ENCODE results near the gene STXBP4. TPM values are rescaled to one million over a fixed set of nuclear protein-coding genes. Genes with fewer than 3 reads are reported as not detected.

STXBP4 gene
- total and polyA plus RNA-seq, 5 experiments from 2014 or later = 3.1 to 6.4 (median 4.1) TPM

GRCh38 chr17:55110521-55110920 is 142.0 kb downstream of the STXBP4 start:
- DNase-seq (no peak), ATAC-seq (no peak)
- Mint-ChIP-seq H3K4me3 (no peak overlapping the region), H3K36me3 (peaks cover 17 to 42% (median 23%) of the 10 kb centered on the region in 3 donors), H3K9me3 (peaks cover 0 to 20% (median 16%) of the 10 kb centered on the region in 9 donors), H3K4me1 (peaks cover 0 to 5% (median 0%) of the 10 kb centered on the region in 4 donors), H3K27me3 (peaks cover 0 to 4% (median 0%) of the 10 kb centered on the region in 5 donors), H3K27ac (no peak overlapping the region)
- POLR2A ChIA-PET = no interaction called here

GRCh38 chr17:55114283-55114682 is 145.7 kb downstream of the STXBP4 start:
- no peak for ATAC-seq
- peaks cover 0 to 2% (median 0%) of the 10 kb centered on the region in 9 donors for H3K9me3 Mint-ChIP-seq
- DNase-seq = no peak
- peaks cover 4 to 18% (median 6%) of the 10 kb centered on the region in 3 donors for H3K36me3 Mint-ChIP-seq
- POLR2A ChIA-PET = no interaction called here
- no peak overlapping the region for H3K27ac Mint-ChIP-seq
- no peaks in the 10 kb centered on the region for H3K27me3 Mint-ChIP-seq
- H3K4me1 Mint-ChIP-seq = peaks cover 0 to 5% (median 4%) of the 10 kb centered on the region in 4 donors
- H3K4me3 Mint-ChIP-seq = no peak overlapping the region

GRCh38 chr17:55116440-55116914 is 147.9 kb downstream of the STXBP4 start:
- Mint-ChIP-seq H3K4me1 (peaks cover 0 to 5% (median 4%) of the 10 kb centered on the region in 4 donors), H3K27me3 (no peaks in the 10 kb centered on the region), H3K4me3 (no peak overlapping the region), H3K27ac (peak overlapping the region in 1 of 10 donors; percentile 4), H3K36me3 (peaks cover 3 to 13% (median 4%) of the 10 kb centered on the region in 3 donors), H3K9me3 (no peaks in the 10 kb centered on the region)
- DNase-seq (no peak), ATAC-seq (no peak)
- POLR2A ChIA-PET = no interaction called here

- peaks cover 4 to 8% (median 5%) of the 10 kb centered on the region in 3 donors for H3K36me3 Mint-ChIP-seq
These were observed 148.6 kb downstream of the STXBP4 start for GRCh38 chr17:55117164-55117563.

GRCh38 chr17:55120651-55121050 is 152.1 kb downstream of the STXBP4 start:
- Mint-ChIP-seq H3K36me3 (peaks cover 2 to 4% (median 3%) of the 10 kb centered on the region in 3 donors), H3K27ac (no peak overlapping the region), H3K9me3 (no peaks in the 10 kb centered on the region), H3K27me3 (no peaks in the 10 kb centered on the region), H3K4me1 (peaks cover 0 to 5% (median 2%) of the 10 kb centered on the region in 4 donors), H3K4me3 (no peak overlapping the region)
- DNase-seq (no peak), ATAC-seq (no peak)
- POLR2A ChIA-PET = no interaction called here

More at GRCh38 chr17:55117164-55117563, 148.6 kb downstream of the STXBP4 start:
- POLR2A ChIA-PET = no interaction called here
- ATAC-seq = no peak
- Mint-ChIP-seq H3K9me3 (no peaks in the 10 kb centered on the region), H3K4me3 (no peak overlapping the region), H3K4me1 (peaks cover 0 to 5% (median 4%) of the 10 kb centered on the region in 4 donors), H3K27me3 (no peaks in the 10 kb centered on the region), H3K27ac (no peak overlapping the region)
- DNase-seq = no peak

GRCh38 chr17:55121268-55121667 is 152.7 kb downstream of the STXBP4 start:
- Mint-ChIP-seq H3K4me3 (no peak overlapping the region), H3K36me3 (peaks cover 2 to 3% (median 3%) of the 10 kb centered on the region in 3 donors), H3K9me3 (no peaks in the 10 kb centered on the region), H3K4me1 (peaks cover 0 to 5% (median 2%) of the 10 kb centered on the region in 4 donors), H3K27me3 (no peaks in the 10 kb centered on the region), H3K27ac (no peak overlapping the region)
- POLR2A ChIA-PET = no interaction called here
- DNase-seq (no peak), ATAC-seq (no peak)

GRCh38 chr17:55122114-55122513 is 153.5 kb downstream of the STXBP4 start:
- H3K36me3 Mint-ChIP-seq = peaks cover 0 to 3% (median 2%) of the 10 kb centered on the region in 3 donors
- H3K9me3 Mint-ChIP-seq = no peaks in the 10 kb centered on the region
- no peaks in the 10 kb centered on the region for H3K27me3 Mint-ChIP-seq
- no peak overlapping the region for H3K4me3 Mint-ChIP-seq
- no peaks in the 10 kb centered on the region for H3K4me1 Mint-ChIP-seq
- no peak for DNase-seq
- no peak for ATAC-seq
- POLR2A ChIA-PET = no interaction called here
- H3K27ac Mint-ChIP-seq = no peak overlapping the region

- Mint-ChIP-seq H3K27ac (no peak overlapping the region), H3K9me3 (no peaks in the 10 kb centered on the region), H3K36me3 (peaks cover 0 to 5% (median 3%) of the 10 kb centered on the region in 3 donors), H3K4me1 (no peaks in the 10 kb centered on the region), H3K4me3 (no peak overlapping the region), H3K27me3 (no peaks in the 10 kb centered on the region)
- ATAC-seq (no peak), DNase-seq (no peak)
- POLR2A ChIA-PET = no interaction called here
These were observed 156.3 kb downstream of the STXBP4 start for GRCh38 chr17:55124730-55125360.

GRCh38 chr17:55133583-55133982 is 165.0 kb downstream of the STXBP4 start:
- Mint-ChIP-seq H3K4me3 (no peak overlapping the region), H3K4me1 (peaks cover 0 to 1% (median 0%) of the 10 kb centered on the region in 4 donors), H3K9me3 (no peaks in the 10 kb centered on the region), H3K36me3 (peaks cover 0 to 3% (median 2%) of the 10 kb centered on the region in 3 donors), H3K27me3 (no peaks in the 10 kb centered on the region), H3K27ac (no peak overlapping the region)
- no peak for ATAC-seq
- DNase-seq = no peak
- POLR2A ChIA-PET = no interaction called here

GRCh38 chr17:55134486-55135157 is 166.1 kb downstream of the STXBP4 start:
- H3K36me3 Mint-ChIP-seq = peaks cover 0 to 3% (median 2%) of the 10 kb centered on the region in 3 donors
- peaks cover 0 to 1% (median 0%) of the 10 kb centered on the region in 4 donors for H3K4me1 Mint-ChIP-seq
- H3K4me3 Mint-ChIP-seq = no peak overlapping the region
- DNase-seq (no peak), ATAC-seq (no peak)
- H3K27me3 Mint-ChIP-seq = no peaks in the 10 kb centered on the region
- no peak overlapping the region for H3K27ac Mint-ChIP-seq
- POLR2A ChIA-PET = no interaction called here
- H3K9me3 Mint-ChIP-seq = no peaks in the 10 kb centered on the region

GRCh38 chr17:55140809-55141208 is 172.2 kb downstream of the STXBP4 start:
- Mint-ChIP-seq H3K9me3 (no peaks in the 10 kb centered on the region), H3K27me3 (no peaks in the 10 kb centered on the region), H3K4me3 (no peak overlapping the region), H3K36me3 (peaks cover 4 to 44% (median 28%) of the 10 kb centered on the region in 3 donors), H3K27ac (no peak overlapping the region), H3K4me1 (no peaks in the 10 kb centered on the region)
- POLR2A ChIA-PET = no interaction called here
- DNase-seq (no peak), ATAC-seq (no peak)

- H3K4me3 Mint-ChIP-seq = no peak overlapping the region
- no peak overlapping the region for H3K27ac Mint-ChIP-seq
- H3K4me1 Mint-ChIP-seq = no peaks in the 10 kb centered on the region
These were observed 176.0 kb downstream of the STXBP4 start for GRCh38 chr17:55144518-55144917.

GRCh38 chr17:55149485-55149884 is 180.9 kb downstream of the STXBP4 start:
- Mint-ChIP-seq H3K27ac (no peak overlapping the region), H3K36me3 (peaks cover 0 to 12% (median 9%) of the 10 kb centered on the region in 3 donors), H3K4me1 (no peaks in the 10 kb centered on the region), H3K27me3 (no peaks in the 10 kb centered on the region), H3K9me3 (no peaks in the 10 kb centered on the region), H3K4me3 (no peak overlapping the region)
- no peak for DNase-seq
- POLR2A ChIA-PET = no interaction called here
- no peak for ATAC-seq

More at GRCh38 chr17:55144518-55144917, 176.0 kb downstream of the STXBP4 start:
- ATAC-seq (no peak), DNase-seq (no peak)
- Mint-ChIP-seq H3K36me3 (peaks cover 4 to 44% (median 32%) of the 10 kb centered on the region in 3 donors), H3K9me3 (no peaks in the 10 kb centered on the region), H3K27me3 (no peaks in the 10 kb centered on the region)
- POLR2A ChIA-PET = no interaction called here

All from naive thymus-derived CD8-positive, alpha-beta T cell (primary cell).